Uterus (tissue), 2 donors: ENCODE measurements around the gene NME4.

ENCODE experiments used
- CTCF ChIP-seq, 4 experiments: fragments of 200-600 bp in 2 of 4; fragments of 450-650 bp in 2 of 4; sonication (generic) in 2 of 4; IDR thresholded peaks; one replicate each; pipeline ENCODE4 v1.5.1; 2016 to 2019; ENCODE audit warnings: antibody characterized with exemption in 4 of 4, mild to moderate bottlenecking in 2 of 4, moderate library complexity in 1 of 4
- POLR2A ChIP-seq, 2 donors: fragments of 450-650 bp; IDR thresholded peaks; one replicate each; pipeline ENCODE4 v1.6.1; 2016; ENCODE audit warnings: antibody characterized with exemption in 2 of 2, mild to moderate bottlenecking in 1 of 2, moderate library complexity in 1 of 2

GRCh38 chr16:373848-374615, 23.0 kb upstream of the NME4 start:
- TF ChIP-seq CTCF (IDR thresholded peaks at IDR 0.05) (no peak), POLR2A (IDR thresholded peaks at IDR 0.05) (no peak)
